H1 (cell line): Measurements from ENCODE around the gene GNB3. TPM values are rescaled to one million over a fixed set of nuclear protein-coding genes. Genes with fewer than 3 reads are reported as not detected.
A peak's percentile ranks its signal among the peaks of the same experiment; 100 is the strongest.

ENCODE experiments used
- CTCF ChIA-PET: fragments of 300-600 bp; sonication (Branson Sonifier 250); formaldehyde crosslinking; loops from one replicate; lab custom pipeline; 2021; ENCODE audit not compliant: partially characterized antibody; lab: Charles Lee
- POLR2A ChIA-PET: fragments of 300-600 bp; sonication (Branson Sonifier 250); formaldehyde crosslinking; loops from one replicate; lab custom pipeline; 2021; ENCODE audit warnings: inconsistent platforms; ENCODE audit not compliant: partially characterized antibody; lab: Charles Lee
- DNase-seq, 2 experiments: peaks; one replicate each; pipeline versions ENCODE4 v3.0.0 to v3.0.0-alpha.2; 2010 to 2022; ENCODE audit warnings: low spot score in 2 of 2, low read depth in 1 of 2, mixed read lengths in 1 of 2
- FAIRE-seq: peaks from 2 replicates; lab custom pipeline; 2011; peaks lifted over from hg19 to GRCh38; lab: Jason Lieb, UNC
- H2AFZ ChIP-seq: 2 replicates; pipeline ENCODE4 v1.8.1; 2012; ENCODE audit warnings: low read length, inconsistent platforms
- H2AK5ac ChIP-seq: 2 replicates; pipeline ENCODE4 v1.6.1; 2013; ENCODE audit warnings: low read depth, low read length
- H2BK120ac ChIP-seq: replicated peaks from 2 replicates; pipeline ENCODE3; 2013; ENCODE audit warnings: low read depth, low read length, inconsistent platforms
- H2BK12ac ChIP-seq: 2 replicates; pipeline ENCODE4 v1.6.1; 2013; ENCODE audit warnings: low read depth, low read length
- H2BK15ac ChIP-seq: 2 replicates; pipeline ENCODE4 v1.6.1; 2013; ENCODE audit warnings: low read length
- H2BK20ac ChIP-seq: 2 replicates; pipeline ENCODE4 v1.6.1; 2013; ENCODE audit warnings: low read length
- H2BK5ac ChIP-seq: 2 replicates; pipeline ENCODE4 v1.6.1; 2013; ENCODE audit warnings: low read depth, low read length
- H3K14ac ChIP-seq: 2 replicates; pipeline ENCODE4 v1.6.1; 2013; ENCODE audit warnings: inconsistent platforms; ENCODE audit not compliant: insufficient read length
- H3K18ac ChIP-seq: 2 replicates; pipeline ENCODE4 v1.6.1; 2013; ENCODE audit warnings: low read length; ENCODE audit errors: extremely low read depth
- H3K23ac ChIP-seq: 2 replicates; pipeline ENCODE4 v1.6.1; 2013; ENCODE audit warnings: inconsistent platforms; ENCODE audit not compliant: insufficient read length
- H3K23me2 ChIP-seq: 2 replicates; pipeline ENCODE4 v1.6.1; 2013; ENCODE audit warnings: low read depth, low read length
- H3K27ac ChIP-seq: 2 replicates; pipeline ENCODE4 v1.6.1; 2011; ENCODE audit warnings: low read depth, low read length, inconsistent platforms
- H3K27me3 ChIP-seq, 4 experiments: replicated peaks in 1 of 4; 1 replicate in 1 of 4; 2 replicates in 3 of 4; pipeline versions ENCODE4 v1.6.1 to v1.8.1; 2011 to 2013; ENCODE audit warnings: low read length in 3 of 4, mild to moderate bottlenecking in 3 of 4, inconsistent platforms in 2 of 4, mixed read lengths in 2 of 4, moderate library complexity in 1 of 4; ENCODE audit not compliant: control insufficient read depth in 3 of 4, insufficient read depth in 3 of 4; ENCODE audit errors: extremely low read depth in 1 of 4
- H3K36me3 ChIP-seq, 4 experiments: 2 replicates each; pipeline versions ENCODE4 v1.6.1 to v1.8.1; 2011 to 2013; ENCODE audit warnings: mild to moderate bottlenecking in 4 of 4, low read length in 3 of 4, moderate library complexity in 2 of 4, control low read depth in 1 of 4, inconsistent platforms in 1 of 4; ENCODE audit not compliant: insufficient read depth in 4 of 4, control insufficient read depth in 2 of 4
- H3K4ac ChIP-seq: replicated peaks from 2 replicates; pipeline ENCODE3; 2013; ENCODE audit warnings: low read length, low read depth, mixed read lengths, inconsistent platforms; ENCODE audit not compliant: insufficient read length
- H3K4me1 ChIP-seq, 4 experiments: replicated peaks in 1 of 4; 1 replicate in 1 of 4; 2 replicates in 3 of 4; pipeline versions ENCODE4 v1.6.1 to v1.8.1; 2011 to 2013; ENCODE audit warnings: low read length in 3 of 4, inconsistent platforms in 2 of 4, mixed read lengths in 1 of 4; ENCODE audit not compliant: insufficient read depth in 4 of 4, control insufficient read depth in 3 of 4
- H3K4me2 ChIP-seq, 2 experiments: 2 replicates each; pipeline versions ENCODE4 v1.6.1 to v1.8.1; 2011 to 2013; ENCODE audit warnings: low read depth in 2 of 2, low read length in 2 of 2, control low read depth in 1 of 2, inconsistent platforms in 1 of 2, mild to moderate bottlenecking in 1 of 2; ENCODE audit not compliant: insufficient read depth in 1 of 2
- H3K4me3 ChIP-seq, 4 experiments: fragments of 200-600, 300-600 bp in 1 of 4; sonication (generic), shearing (Covaris generic), sonication (Bioruptor Twin) in 1 of 4; 2 replicates each; pipeline versions ENCODE4 v1.5.1 to v1.8.1; 2011 to 2016; ENCODE audit warnings: low read length in 4 of 4, low read depth in 3 of 4, control low read depth in 2 of 4, inconsistent platforms in 2 of 4, mild to moderate bottlenecking in 2 of 4, mixed read lengths in 1 of 4, moderate library complexity in 1 of 4; ENCODE audit not compliant: insufficient read depth in 2 of 4; ENCODE audit errors: extremely low read depth in 1 of 4
- H3K56ac ChIP-seq: replicated peaks from 2 replicates; pipeline ENCODE3; 2013; ENCODE audit warnings: low read depth, mild to moderate bottlenecking, mixed read lengths, low read length, inconsistent platforms; ENCODE audit not compliant: insufficient read length
- H3K79me1 ChIP-seq: 2 replicates; pipeline ENCODE4 v1.6.1; 2013; ENCODE audit warnings: low read depth, low read length, control low read depth
- H3K79me2 ChIP-seq, 2 experiments: 2 replicates each; pipeline versions ENCODE4 v1.6.1 to v1.8.1; 2012 to 2013; ENCODE audit warnings: low read length in 2 of 2, mild to moderate bottlenecking in 2 of 2, inconsistent platforms in 1 of 2; ENCODE audit not compliant: insufficient read depth in 2 of 2, control insufficient read depth in 1 of 2
- H3K9ac ChIP-seq, 4 experiments: replicated peaks in 1 of 4; 1 replicate in 1 of 4; 2 replicates in 3 of 4; pipeline versions ENCODE4 v1.6.1 to v1.8.1; 2011 to 2013; ENCODE audit warnings: low read depth in 3 of 4, low read length in 3 of 4, control low read depth in 2 of 4, mild to moderate bottlenecking in 2 of 4, moderate library complexity in 2 of 4, inconsistent platforms in 1 of 4; ENCODE audit errors: extremely low read depth in 1 of 4
- H3K9me3 ChIP-seq, 2 experiments: 2 replicates each; pipeline versions ENCODE4 v1.6.1 to v1.8.1; 2012 to 2013; ENCODE audit warnings: mild to moderate bottlenecking in 2 of 2, moderate library complexity in 2 of 2, control low read depth in 1 of 2, inconsistent platforms in 1 of 2, low read depth in 1 of 2, low read length in 1 of 2, mixed read lengths in 1 of 2; ENCODE audit not compliant: insufficient read depth in 2 of 2
- H4K20me1 ChIP-seq, 2 experiments: replicated peaks in 1 of 2; 2 replicates each; pipeline versions ENCODE3 to v1.8.1; 2011 to 2013; ENCODE audit warnings: inconsistent platforms in 2 of 2, low read length in 2 of 2, mild to moderate bottlenecking in 1 of 2; ENCODE audit not compliant: insufficient read depth in 2 of 2, control insufficient read depth in 1 of 2
- H4K5ac ChIP-seq: 2 replicates; pipeline ENCODE4 v1.6.1; 2013; ENCODE audit warnings: low read length, low read depth, mixed read lengths, inconsistent platforms; ENCODE audit not compliant: insufficient read length
- H4K8ac ChIP-seq: 2 replicates; pipeline ENCODE4 v1.8.0; 2013; ENCODE audit warnings: mild to moderate bottlenecking, moderate library complexity, low read length, inconsistent platforms; ENCODE audit not compliant: insufficient read depth; ENCODE audit errors: extremely low read depth
- H4K91ac ChIP-seq: replicated peaks from 2 replicates; pipeline ENCODE3; 2013; ENCODE audit warnings: low read length, mixed read lengths, inconsistent platforms; ENCODE audit not compliant: insufficient read length
- CHD2 ChIP-seq: IDR thresholded peaks from 2 replicates; pipeline ENCODE4 v1.6.1; 2012; ENCODE audit warnings: low read length, improper control_type of control experiment
- CREB1 ChIP-seq: IDR thresholded peaks from 2 replicates; pipeline ENCODE4 v1.6.1; 2012; ENCODE audit warnings: inconsistent platforms
- GABPA ChIP-seq: IDR thresholded peaks from 2 replicates; pipeline ENCODE4 v1.6.1; 2011; ENCODE audit warnings: mild to moderate bottlenecking, low read length, moderate library complexity, borderline replicate concordance; ENCODE audit not compliant: insufficient read depth
- MAFK ChIP-seq: IDR thresholded peaks from 2 replicates; pipeline ENCODE4 v1.6.1; 2012; ENCODE audit warnings: low read depth, mild to moderate bottlenecking, improper control_type of control experiment, low read length
- RFX5 ChIP-seq: IDR thresholded peaks from 2 replicates; pipeline ENCODE4 v1.6.1; 2011; ENCODE audit warnings: low read depth, low read length, improper control_type of control experiment, borderline replicate concordance
- SP2 ChIP-seq: IDR thresholded peaks from 2 replicates; pipeline ENCODE4 v1.6.1; 2012; ENCODE audit warnings: mild to moderate bottlenecking, low read length, inconsistent platforms
- SUZ12 ChIP-seq: fragments of 200-600 bp; sonication (generic); IDR thresholded peaks from 2 replicates; pipeline ENCODE4 v1.6.1; 2012; ENCODE audit warnings: mild to moderate bottlenecking, inconsistent platforms, low read length, moderate library complexity, mixed read lengths
- TEAD4 ChIP-seq: IDR thresholded peaks from 2 replicates; pipeline ENCODE4 v1.6.1; 2012; ENCODE audit warnings: low read depth, low read length, inconsistent platforms, mixed read lengths
- WGBS, 2 experiments: shearing (Covaris generic) in 1 of 2; methylation state at CpG; one replicate each; pipeline versions ENCODE4 v1.1.6 to v1.1.7; 2013 to 2015; ENCODE audit warnings: low lambda C conversion rate in 2 of 2, mixed read lengths in 2 of 2, inconsistent platforms in 1 of 2, low coverage in 1 of 2, missing lambda C conversion rate in 1 of 2; ENCODE audit not compliant: insufficient replicate concordance in 2 of 2, insufficient coverage in 1 of 2, insufficient read length in 1 of 2; ENCODE audit errors: extremely low coverage in 1 of 2, missing lambda C conversion rate in 1 of 2; 5-methylcytosine and 5-hydroxymethylcytosine counted together
- polyA plus RNA-seq, 7 experiments: library from polyadenylated mRNA; depleted of rRNA in 3 of 7; stranded (reverse) in 5 of 7; unstranded in 2 of 7; fragments of >200 nt in 5 of 7; fragments of 200-250 nt in 2 of 7; gene quantifications; 1 replicate in 5 of 7; 2 replicates in 1 of 7; 4 replicates in 1 of 7; pipeline versions ENCODE4 v1.2.1 to v1.2.3, GENCODE V29; 2011 to 2013; ENCODE audit warnings: missing spikeins in 2 of 7, mixed read lengths in 2 of 7
- total RNA-seq: library from RNA; stranded (reverse); fragmentation: NEBNext Ultra II Directional; extraction: Animal tissue kit (Norgen Biotek cat#: 25700); gene quantifications from 2 replicates; pipeline ENCODE4 v1.2.1, GENCODE V29; 2021
- TF ChIP-seq, protein P1 (sequence below): IDR thresholded peaks from 2 replicates; pipeline ENCODE4 v1.6.1; 2012; ENCODE audit warnings: low read length, inconsistent platforms
- TF ChIP-seq, protein P2 (sequence below), 3 experiments: IDR thresholded peaks; 1 replicate in 2 of 3; 2 replicates in 1 of 3; pipeline versions ENCODE4 v1.5.1 to v1.6.1; 2011; ENCODE audit warnings: low read length in 3 of 3, mild to moderate bottlenecking in 3 of 3, inconsistent platforms in 2 of 3, low read depth in 1 of 3, moderate library complexity in 1 of 3; ENCODE audit not compliant: insufficient read depth in 1 of 3; ENCODE audit errors: control extremely low read depth in 1 of 3

The GNB3 gene
- total and polyA plus RNA-seq, 2 of the 8 experiments (the other 6 are each of a cell fraction or from before 2014, with no cell fraction given) = 9.9 TPM

DNA sequence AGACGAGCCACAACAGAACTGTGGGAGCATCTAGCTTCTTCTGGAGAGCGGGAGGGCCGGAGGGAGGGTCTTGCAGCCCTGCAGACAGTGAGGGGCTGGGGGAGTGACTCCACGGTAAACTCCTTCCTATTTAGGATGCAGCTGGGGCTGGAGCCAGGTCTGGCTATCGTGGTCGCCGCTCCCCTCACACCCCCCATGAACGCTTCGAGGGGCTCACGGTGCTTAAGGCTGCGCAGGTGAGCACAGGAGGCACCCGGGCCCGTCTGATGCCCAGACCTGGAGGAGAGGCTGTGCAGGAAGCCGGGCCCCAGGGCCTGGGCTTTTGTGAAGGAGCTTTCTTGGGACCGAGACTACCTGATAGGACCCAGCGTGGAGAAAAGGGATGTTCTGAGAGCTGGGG, 3.9 kb upstream of the GNB3 start:
- Histone ChIP-seq H4K91ac (no peak overlapping the region), H2BK120ac (no peak overlapping the region), H3K9me3 (no peaks in the 10 kb centered on the region), H3K9ac (no peak overlapping the region), H3K27me3 (no peaks in the 10 kb centered on the region), H2BK12ac (no peak overlapping the region), H3K79me1 (no peaks in the 10 kb centered on the region), H3K79me2 (no peaks in the 10 kb centered on the region), H3K4me2 (no peak overlapping the region), H3K27ac (no peak overlapping the region), H3K4me1 (peaks cover 0 to 3% (median 2%) of the 10 kb centered on the region in 4 experiments; a peak in 1 of 7 replicates), H3K23ac (no peak overlapping the region), H4K20me1 (peaks cover 6 to 8% of the 10 kb centered on the region in 2 experiments), H3K4me3 (no peak overlapping the region), H2BK15ac (no peak overlapping the region), H3K56ac (no peak overlapping the region), H3K14ac (no peak overlapping the region), H3K23me2 (no peaks in the 10 kb centered on the region), H2AFZ (no peak overlapping the region), H4K8ac (no peak overlapping the region; the same call in 1 of the 2 replicates), H2BK5ac (0 out of 2 replicates have a peak overlapping the region, but pooled peaks have one; percentile 16), H4K5ac (no peak overlapping the region), H2BK20ac (no peak overlapping the region), H3K18ac (no peak overlapping the region), H3K36me3 (peaks cover 23 to 56% (median 43%) of the 10 kb centered on the region in 4 experiments), H3K4ac (no peak overlapping the region), H2AK5ac (no peak overlapping the region)
- ChIA-PET POLR2A (interaction anchor here (0.6 to 27.1 kb wide), 6 partner anchors 5 to 258 kb away, joined by 3 to 588 read pairs (median 196); partner anchors contain the start of genes C12orf57, CDCA3, GNB3 and GPR162), CTCF (interaction anchor here (0.6 to 23.7 kb wide), 14 partner anchors 10 to 299 kb away, joined by 3 to 532 read pairs (median 7); partner anchors contain the start of genes CD4, CDCA3, GNB3 and GPR162)
- FAIRE-seq = no peak
- no peak for DNase-seq
- WGBS, 2 experiments = 81% methylated on average over 14 of the region's 16 CpGs; no CpG with 5 or more reads in 1 of the 2 experiments
- TF ChIP-seq GABPA (no peak), CREB1 (no peak), SUZ12 (no peak), SP2 (no peak), RFX5 (no peak), CHD2 (no peak), MAFK (no peak), TEAD4 (no peak)
- TF ChIP-seq, protein P1, sequence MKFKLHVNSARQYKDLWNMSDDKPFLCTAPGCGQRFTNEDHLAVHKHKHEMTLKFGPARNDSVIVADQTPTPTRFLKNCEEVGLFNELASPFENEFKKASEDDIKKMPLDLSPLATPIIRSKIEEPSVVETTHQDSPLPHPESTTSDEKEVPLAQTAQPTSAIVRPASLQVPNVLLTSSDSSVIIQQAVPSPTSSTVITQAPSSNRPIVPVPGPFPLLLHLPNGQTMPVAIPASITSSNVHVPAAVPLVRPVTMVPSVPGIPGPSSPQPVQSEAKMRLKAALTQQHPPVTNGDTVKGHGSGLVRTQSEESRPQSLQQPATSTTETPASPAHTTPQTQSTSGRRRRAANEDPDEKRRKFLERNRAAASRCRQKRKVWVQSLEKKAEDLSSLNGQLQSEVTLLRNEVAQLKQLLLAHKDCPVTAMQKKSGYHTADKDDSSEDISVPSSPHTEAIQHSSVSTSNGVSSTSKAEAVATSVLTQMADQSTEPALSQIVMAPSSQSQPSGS = no peak
- TF ChIP-seq, protein P2, sequence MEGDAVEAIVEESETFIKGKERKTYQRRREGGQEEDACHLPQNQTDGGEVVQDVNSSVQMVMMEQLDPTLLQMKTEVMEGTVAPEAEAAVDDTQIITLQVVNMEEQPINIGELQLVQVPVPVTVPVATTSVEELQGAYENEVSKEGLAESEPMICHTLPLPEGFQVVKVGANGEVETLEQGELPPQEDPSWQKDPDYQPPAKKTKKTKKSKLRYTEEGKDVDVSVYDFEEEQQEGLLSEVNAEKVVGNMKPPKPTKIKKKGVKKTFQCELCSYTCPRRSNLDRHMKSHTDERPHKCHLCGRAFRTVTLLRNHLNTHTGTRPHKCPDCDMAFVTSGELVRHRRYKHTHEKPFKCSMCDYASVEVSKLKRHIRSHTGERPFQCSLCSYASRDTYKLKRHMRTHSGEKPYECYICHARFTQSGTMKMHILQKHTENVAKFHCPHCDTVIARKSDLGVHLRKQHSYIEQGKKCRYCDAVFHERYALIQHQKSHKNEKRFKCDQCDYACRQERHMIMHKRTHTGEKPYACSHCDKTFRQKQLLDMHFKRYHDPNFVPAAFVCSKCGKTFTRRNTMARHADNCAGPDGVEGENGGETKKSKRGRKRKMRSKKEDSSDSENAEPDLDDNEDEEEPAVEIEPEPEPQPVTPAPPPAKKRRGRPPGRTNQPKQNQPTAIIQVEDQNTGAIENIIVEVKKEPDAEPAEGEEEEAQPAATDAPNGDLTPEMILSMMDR (IDR thresholded peaks at IDR 0.05; ENCODE audit: control extremely low read depth in 1 of 3, insufficient read depth in 1 of 3, low read depth in 1 of 3, low read length in 3 of 3) = no peak
